Measurements from ENCODE around the gene KCND2. TPM values are rescaled to one million over a fixed set of nuclear protein-coding genes. Genes with fewer than 3 reads are reported as not detected.

The KCND2 gene
- total and polyA plus RNA-seq, 2 donors from 2014 or later = 0.19 TPM; not detected in 1

DNA sequence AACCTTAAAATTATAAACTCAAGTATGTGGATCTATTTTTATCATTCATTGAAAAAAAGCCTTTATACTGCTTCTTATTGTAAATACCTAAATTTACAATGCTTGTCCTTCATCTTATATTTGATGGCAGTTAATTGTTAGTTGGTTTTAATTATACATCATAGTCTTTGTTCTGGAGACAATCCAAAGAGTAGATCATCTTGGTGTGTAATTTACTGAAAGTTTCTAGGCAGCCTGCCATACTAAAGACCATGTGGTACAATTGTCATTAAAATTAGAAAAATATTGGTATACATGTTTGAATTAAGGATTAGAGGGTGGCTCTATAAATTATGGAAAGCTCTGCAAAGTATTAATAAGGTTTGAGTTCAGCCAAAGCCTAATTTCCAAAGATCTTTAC lies 231.4 kb downstream of the KCND2 start:
- no peak overlapping the region for H3K9ac ChIP-seq (ENCODE audit: low read length in 3 of 3)
- no peaks in the 10 kb centered on the region for H3K36me3 ChIP-seq (ENCODE audit: control insufficient read depth in 2 of 3, insufficient read depth in 3 of 3, low read length in 3 of 3)
- H3K27me3 ChIP-seq (ENCODE audit: control insufficient read depth, insufficient read depth, low read length) = no peaks in the 10 kb centered on the region
- H3K27ac ChIP-seq (ENCODE audit: low read depth in 2 of 2, low read length in 2 of 2) = no peak overlapping the region
- TF ChIP-seq, protein P1, sequence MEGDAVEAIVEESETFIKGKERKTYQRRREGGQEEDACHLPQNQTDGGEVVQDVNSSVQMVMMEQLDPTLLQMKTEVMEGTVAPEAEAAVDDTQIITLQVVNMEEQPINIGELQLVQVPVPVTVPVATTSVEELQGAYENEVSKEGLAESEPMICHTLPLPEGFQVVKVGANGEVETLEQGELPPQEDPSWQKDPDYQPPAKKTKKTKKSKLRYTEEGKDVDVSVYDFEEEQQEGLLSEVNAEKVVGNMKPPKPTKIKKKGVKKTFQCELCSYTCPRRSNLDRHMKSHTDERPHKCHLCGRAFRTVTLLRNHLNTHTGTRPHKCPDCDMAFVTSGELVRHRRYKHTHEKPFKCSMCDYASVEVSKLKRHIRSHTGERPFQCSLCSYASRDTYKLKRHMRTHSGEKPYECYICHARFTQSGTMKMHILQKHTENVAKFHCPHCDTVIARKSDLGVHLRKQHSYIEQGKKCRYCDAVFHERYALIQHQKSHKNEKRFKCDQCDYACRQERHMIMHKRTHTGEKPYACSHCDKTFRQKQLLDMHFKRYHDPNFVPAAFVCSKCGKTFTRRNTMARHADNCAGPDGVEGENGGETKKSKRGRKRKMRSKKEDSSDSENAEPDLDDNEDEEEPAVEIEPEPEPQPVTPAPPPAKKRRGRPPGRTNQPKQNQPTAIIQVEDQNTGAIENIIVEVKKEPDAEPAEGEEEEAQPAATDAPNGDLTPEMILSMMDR (IDR thresholded peaks at IDR 0.05; ENCODE audit: borderline replicate concordance, extremely low read depth, insufficient read depth) = no peak
- DNase-seq (no peak), FAIRE-seq (no peak)
- no peaks in the 10 kb centered on the region for H3K4me1 ChIP-seq (ENCODE audit: control insufficient read depth in 2 of 3, insufficient read depth in 2 of 3, low read depth in 1 of 3, low read length in 3 of 3)
- intact Hi-C loops (cut with DNase I) = no loop called here
- no peaks in the 10 kb centered on the region for H3K9me3 ChIP-seq (ENCODE audit: control insufficient read depth in 2 of 3, insufficient read depth in 1 of 3, low read length in 3 of 3)
- no peak overlapping the region for H3K4me3 ChIP-seq (ENCODE audit: low read length in 3 of 3)

DNA sequence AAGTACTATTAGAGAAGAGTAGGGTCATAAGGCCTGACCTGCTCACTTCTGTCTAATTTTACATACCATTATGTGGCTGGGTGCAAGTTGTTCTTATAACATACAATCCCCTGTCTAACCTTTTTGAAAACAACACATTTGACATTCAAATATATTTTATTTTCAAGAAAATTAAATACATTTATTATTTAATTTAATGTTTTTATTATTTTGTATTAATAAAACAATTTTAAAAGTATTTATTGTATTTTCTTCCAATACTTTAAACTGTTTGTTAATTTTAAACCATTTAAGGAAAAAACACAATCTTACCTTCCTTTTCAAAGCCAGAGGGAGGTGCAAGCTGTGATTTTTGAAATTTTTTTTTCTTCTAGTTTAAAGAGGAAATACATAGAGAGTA lies 232.8 kb downstream of the KCND2 start:
- Histone ChIP-seq H3K27ac (ENCODE audit: low read depth in 2 of 2, low read length in 2 of 2) (no peak overlapping the region), H3K9ac (ENCODE audit: low read length in 3 of 3) (no peak overlapping the region), H3K4me1 (ENCODE audit: control insufficient read depth in 2 of 3, insufficient read depth in 2 of 3, low read depth in 1 of 3, low read length in 3 of 3) (no peaks in the 10 kb centered on the region), H3K9me3 (ENCODE audit: control insufficient read depth in 2 of 3, insufficient read depth in 1 of 3, low read length in 3 of 3) (no peaks in the 10 kb centered on the region), H3K27me3 (ENCODE audit: control insufficient read depth, insufficient read depth, low read length) (no peaks in the 10 kb centered on the region), H3K36me3 (ENCODE audit: control insufficient read depth in 2 of 3, insufficient read depth in 3 of 3, low read length in 3 of 3) (no peaks in the 10 kb centered on the region), H3K4me3 (ENCODE audit: low read length in 3 of 3) (no peak overlapping the region)
- intact Hi-C loops (cut with DNase I) = no loop called here
- FAIRE-seq (peak; percentile 82), DNase-seq (no peak)
- TF ChIP-seq, protein P1 (IDR thresholded peaks at IDR 0.05; ENCODE audit: borderline replicate concordance, extremely low read depth, insufficient read depth) = no peak

DNA sequence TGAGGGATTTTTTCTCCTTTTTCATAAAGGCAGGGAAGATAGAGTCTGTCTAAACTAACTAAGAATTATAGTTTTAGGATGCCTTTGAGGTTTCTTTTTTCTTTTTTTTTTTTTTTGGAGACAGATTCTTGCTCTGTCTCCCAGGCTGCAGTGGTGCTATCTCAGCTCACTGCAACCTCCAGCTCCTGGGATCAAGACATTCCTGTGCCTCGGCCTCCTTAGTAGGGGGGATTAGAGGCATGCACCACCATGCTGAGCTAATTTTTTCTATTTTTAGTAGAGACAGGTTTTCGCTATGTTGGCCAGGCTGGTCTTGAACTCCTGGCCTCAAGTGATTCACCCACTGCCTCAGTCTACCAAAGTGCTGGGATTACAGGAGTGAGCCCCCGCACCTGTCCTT lies 239.7 kb downstream of the KCND2 start:
- FAIRE-seq (no peak), DNase-seq (no peak)
- no peak overlapping the region for H3K27ac ChIP-seq (ENCODE audit: low read depth in 2 of 2, low read length in 2 of 2)
- H3K9me3 ChIP-seq (ENCODE audit: control insufficient read depth in 2 of 3, insufficient read depth in 1 of 3, low read length in 3 of 3) = no peaks in the 10 kb centered on the region
- H3K9ac ChIP-seq (ENCODE audit: low read length in 3 of 3) = no peak overlapping the region
- H3K36me3 ChIP-seq (ENCODE audit: control insufficient read depth in 2 of 3, insufficient read depth in 3 of 3, low read length in 3 of 3) = no peaks in the 10 kb centered on the region
- intact Hi-C loops (cut with DNase I) = no loop called here
- no peaks in the 10 kb centered on the region for H3K4me1 ChIP-seq (ENCODE audit: control insufficient read depth in 2 of 3, insufficient read depth in 2 of 3, low read depth in 1 of 3, low read length in 3 of 3)
- TF ChIP-seq, protein P1 (IDR thresholded peaks at IDR 0.05; ENCODE audit: borderline replicate concordance, extremely low read depth, insufficient read depth) = no peak
- no peak overlapping the region for H3K4me3 ChIP-seq (ENCODE audit: low read length in 3 of 3)
- no peaks in the 10 kb centered on the region for H3K27me3 ChIP-seq (ENCODE audit: control insufficient read depth, insufficient read depth, low read length)

DNA sequence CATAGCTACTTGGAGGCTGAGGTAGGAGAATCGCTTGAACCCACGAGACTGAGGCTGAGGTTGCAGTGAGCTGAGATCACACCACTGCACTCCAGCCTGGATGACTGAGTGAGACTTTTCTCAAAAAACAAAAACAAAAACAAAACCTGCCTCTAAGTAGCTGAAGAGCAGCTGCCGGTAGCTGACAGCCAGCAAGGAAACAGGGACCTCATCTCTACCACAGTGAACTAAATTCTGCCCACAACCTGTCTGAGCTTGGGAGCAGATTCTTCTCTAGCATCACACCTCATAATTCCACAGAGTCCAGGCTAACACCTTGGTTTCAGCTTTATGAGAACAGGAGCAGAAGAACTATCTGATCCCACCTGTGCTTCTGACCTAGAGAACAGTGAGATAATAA lies 246.2 kb downstream of the KCND2 start:
- no peak overlapping the region for H3K9ac ChIP-seq (ENCODE audit: low read length in 3 of 3)
- intact Hi-C loops (cut with DNase I) = no loop called here
- no peaks in the 10 kb centered on the region for H3K27me3 ChIP-seq (ENCODE audit: control insufficient read depth, insufficient read depth, low read length)
- TF ChIP-seq, protein P1 (IDR thresholded peaks at IDR 0.05; ENCODE audit: borderline replicate concordance, extremely low read depth, insufficient read depth) = no peak
- no peaks in the 10 kb centered on the region for H3K36me3 ChIP-seq (ENCODE audit: control insufficient read depth in 2 of 3, insufficient read depth in 3 of 3, low read length in 3 of 3)
- FAIRE-seq = no peak
- no peak for DNase-seq
- no peaks in the 10 kb centered on the region for H3K4me1 ChIP-seq (ENCODE audit: control insufficient read depth in 2 of 3, insufficient read depth in 2 of 3, low read depth in 1 of 3, low read length in 3 of 3)
- H3K27ac ChIP-seq (ENCODE audit: low read depth in 2 of 2, low read length in 2 of 2) = no peak overlapping the region
- H3K4me3 ChIP-seq (ENCODE audit: low read length in 3 of 3) = no peak overlapping the region
- no peaks in the 10 kb centered on the region for H3K9me3 ChIP-seq (ENCODE audit: control insufficient read depth in 2 of 3, insufficient read depth in 1 of 3, low read length in 3 of 3)
